ENCODE results near the gene C1R.

C1R gene

DNA sequence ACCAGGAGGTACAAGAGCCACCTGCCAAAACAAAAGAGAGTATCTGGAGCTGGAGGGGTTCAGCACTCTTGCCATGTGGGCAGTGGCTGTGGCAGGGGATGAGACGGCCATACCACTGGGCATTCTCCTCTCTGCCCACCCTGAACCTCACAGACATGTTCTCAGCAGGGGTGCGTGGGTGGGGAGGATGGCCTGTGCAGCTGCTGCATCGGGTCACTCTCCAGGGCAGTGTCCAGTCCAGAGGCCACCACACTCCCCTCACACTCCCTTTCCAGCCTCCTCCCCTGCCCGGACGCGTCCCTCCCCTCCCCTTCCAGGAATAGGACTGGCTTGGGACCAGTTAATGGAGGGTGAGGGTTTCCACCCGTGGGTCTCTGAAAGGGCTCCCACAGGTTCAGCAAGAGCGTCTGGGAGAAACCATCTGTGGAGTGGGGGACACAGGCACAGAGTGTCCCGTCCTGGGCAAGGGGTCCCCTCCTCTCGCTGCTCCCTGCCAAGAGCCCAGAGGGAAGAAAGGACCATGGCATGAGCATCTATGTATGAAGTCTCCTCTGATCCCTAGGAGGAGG is 501 bp downstream of the C1R start:
- peak overlapping the region; percentile 84 for H3K4me3 ChIP-seq (replicated peaks; ENCODE audit: low read depth, low read length)
- peak; percentile 38 for DNase-seq (ENCODE audit: low read depth)

DNA sequence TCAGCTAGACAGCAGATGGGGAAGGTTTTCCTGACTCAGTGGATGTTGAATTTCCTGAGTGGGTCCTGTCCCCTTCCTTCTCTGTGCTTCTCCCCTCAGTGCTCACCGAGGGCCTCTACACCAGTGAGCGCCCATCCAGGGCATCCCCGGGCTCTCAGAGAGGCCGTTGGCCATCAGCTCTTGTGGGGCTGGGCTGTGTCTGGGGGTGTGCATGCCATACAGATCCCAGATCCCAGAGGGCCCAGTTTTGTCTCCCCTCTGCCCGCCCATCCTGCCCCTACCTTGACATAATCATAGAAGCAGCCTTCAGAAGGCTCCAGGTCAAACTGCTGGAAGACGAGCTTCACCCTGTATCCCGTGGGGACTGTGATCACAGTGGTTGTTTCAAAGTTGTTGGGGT is 1.1 kb downstream of the C1R start:
- peak overlapping the region; percentile 84 for H3K4me3 ChIP-seq (replicated peaks; ENCODE audit: low read depth, low read length)
- DNase-seq (ENCODE audit: low read depth) = no peak
- TF ChIP-seq CTCF (IDR thresholded peaks at IDR 0.05; ENCODE audit: low read length, missing control alignments) = no peak

More for the DNA sequence above, 501 bp downstream of the C1R start:
- no peak for TF ChIP-seq CTCF (IDR thresholded peaks at IDR 0.05; ENCODE audit: low read length, missing control alignments)

- no peak for TF ChIP-seq CTCF (IDR thresholded peaks at IDR 0.05; ENCODE audit: low read length, missing control alignments)
- peak; percentile 24 for DNase-seq (ENCODE audit: low read depth)
- H3K4me3 ChIP-seq (replicated peaks; ENCODE audit: low read depth, low read length) = peak overlapping the region; percentile 84
Observed at GRCh38 chr12:7090222-7090998, 1.8 kb downstream of the C1R start.

- no peak for DNase-seq (ENCODE audit: low read depth)
- H3K4me3 ChIP-seq (replicated peaks; ENCODE audit: low read depth, low read length) = no peak overlapping the region
- no peak for TF ChIP-seq CTCF (IDR thresholded peaks at IDR 0.05; ENCODE audit: low read length, missing control alignments)
Observed at GRCh38 chr12:7089196-7089871, 2.9 kb downstream of the C1R start.

DNA sequence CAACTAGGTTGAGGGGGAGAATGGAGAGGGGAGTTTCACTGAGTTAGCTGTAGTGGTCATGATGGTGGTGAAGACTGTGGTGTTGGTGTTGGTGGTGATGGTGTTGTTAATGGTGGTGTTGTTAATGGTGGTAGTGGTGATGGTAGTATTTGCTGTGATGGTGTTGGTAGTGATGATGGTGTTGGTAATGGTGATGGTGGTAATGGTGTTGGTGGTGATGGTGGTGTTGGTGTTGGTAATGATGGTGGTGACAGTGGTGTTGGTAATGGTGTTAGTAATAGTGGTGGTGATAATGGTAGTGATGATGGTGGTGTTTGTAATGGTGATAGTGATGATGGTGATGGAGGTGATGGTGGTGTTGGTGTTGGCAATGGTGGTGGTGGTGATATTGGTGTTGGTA is 9.1 kb downstream of the C1R start:
- no peak overlapping the region for H3K4me3 ChIP-seq (replicated peaks; ENCODE audit: low read depth, low read length)
- DNase-seq (ENCODE audit: low read depth) = no peak
- no peak for TF ChIP-seq CTCF (IDR thresholded peaks at IDR 0.05; ENCODE audit: low read length, missing control alignments)

DNA sequence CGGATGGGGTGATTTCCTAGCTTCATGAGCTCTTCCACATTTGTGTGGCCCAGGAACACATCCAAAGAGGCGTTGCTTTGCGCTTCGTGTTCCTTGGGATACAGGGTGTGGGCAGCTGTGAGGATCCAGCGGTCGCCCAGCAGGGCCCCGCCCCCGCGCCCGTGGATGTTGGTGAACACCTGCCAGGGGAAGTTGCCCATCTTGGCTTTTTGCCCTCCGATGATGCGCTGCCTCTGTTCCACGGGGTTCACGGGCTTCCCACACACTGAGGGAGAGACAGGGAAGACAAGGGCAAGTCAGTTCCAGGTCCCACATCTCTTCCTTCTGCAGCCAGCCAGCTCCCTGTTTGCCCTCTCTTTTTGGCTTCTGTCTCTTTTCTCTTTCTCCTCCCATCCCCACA is 11.2 kb downstream of the C1R start:
- no peak for TF ChIP-seq CTCF (IDR thresholded peaks at IDR 0.05; ENCODE audit: low read length, missing control alignments)
- H3K4me3 ChIP-seq (replicated peaks; ENCODE audit: low read depth, low read length) = no peak overlapping the region
- no peak for DNase-seq (ENCODE audit: low read depth)

All from fibroblast of pulmonary artery (primary cell).